ENCODE data around the gene DCST2. TPM values are rescaled to one million over a fixed set of nuclear protein-coding genes. Genes with fewer than 3 reads are reported as not detected.
"Not testable (repeated sequence)": the region's sequence is repeated elsewhere in the genome, so short reads cannot be mapped to it uniquely, and the experiment has no call there.

The DCST2 gene
- total and polyA plus RNA-seq, 7 donors: 0.04 to 0.56 (median 0.19) TPM; not detected in 2

DNA sequence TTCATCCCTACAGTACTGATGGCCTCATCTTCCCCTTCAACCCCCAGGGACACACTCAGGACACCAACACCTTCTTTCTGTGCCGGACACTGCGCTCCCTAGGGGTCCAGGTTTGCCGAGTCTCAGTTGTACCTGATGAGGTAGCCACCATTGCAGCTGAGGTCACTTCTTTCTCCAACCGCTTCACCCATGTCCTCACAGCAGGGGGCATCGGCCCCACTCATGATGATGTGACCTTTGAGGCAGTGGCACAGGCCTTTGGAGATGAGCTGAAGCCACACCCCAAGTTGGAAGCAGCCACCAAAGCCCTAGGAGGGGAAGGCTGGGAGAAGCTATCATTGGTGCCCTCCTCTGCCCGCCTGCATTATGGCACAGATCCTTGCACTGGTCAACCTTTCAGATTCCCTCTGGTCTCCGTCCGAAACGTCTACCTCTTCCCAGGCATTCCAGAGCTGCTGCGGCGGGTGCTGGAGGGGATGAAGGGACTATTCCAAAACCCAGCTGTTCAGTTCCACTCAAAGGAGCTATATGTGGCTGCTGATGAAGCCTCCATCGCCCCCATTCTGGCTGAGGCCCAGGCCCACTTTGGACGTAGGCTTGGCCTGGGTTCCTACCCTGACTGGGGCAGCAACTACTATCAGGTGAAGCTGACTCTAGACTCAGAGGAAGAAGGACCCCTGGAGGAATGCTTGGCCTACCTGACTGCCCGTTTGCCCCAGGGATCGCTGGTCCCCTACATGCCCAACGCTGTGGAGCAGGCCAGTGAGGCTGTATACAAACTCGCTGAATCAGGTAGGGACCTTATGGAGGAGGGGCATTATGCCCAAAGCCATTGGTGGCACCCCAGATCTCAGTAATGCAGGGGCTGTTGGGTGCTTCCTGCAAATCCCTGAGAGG, 45.3 kb downstream of the DCST2 start:
- Histone ChIP-seq H3K27ac (no peak overlapping the region), H3K4me1 (peaks cover 12% of the 10 kb centered on the region), H3K4me3 (no peak overlapping the region), H3K27me3 (ENCODE audit: insufficient read depth in 3 of 3, low read length in 2 of 3) (no peaks in the 10 kb centered on the region), H3K9me3 (no peaks in the 10 kb centered on the region), H3K36me3 (ENCODE audit: insufficient read depth in 1 of 2, low read depth in 1 of 2) (peaks cover 0 to 33% of the 10 kb centered on the region in 2 donors)
- intact Hi-C loops (cut with DNase I): no loop called here
- ATAC-seq (no peak), DNase-seq (peak in 1 of 2 donors; percentile 48)
- TF ChIP-seq CTCF (IDR thresholded peaks at IDR 0.05): no peak
- 81 to 84% (median 82%) methylated on average over 15 to 17 of the region's 17 CpGs for WGBS, 3 donors

- ATAC-seq (no peak), DNase-seq (peak in 1 of 2 donors; percentile 47)
- Histone ChIP-seq H3K4me3 (no peak overlapping the region), H3K36me3 (ENCODE audit: insufficient read depth in 1 of 2, low read depth in 1 of 2) (peaks cover 0 to 33% of the 10 kb centered on the region in 2 donors), H3K9me3 (no peaks in the 10 kb centered on the region), H3K27me3 (ENCODE audit: insufficient read depth in 3 of 3, low read length in 2 of 3) (no peaks in the 10 kb centered on the region), H3K4me1 (peaks cover 18% of the 10 kb centered on the region), H3K27ac (peak overlapping the region; percentile 36)
- WGBS, 3 donors: 62 to 68% (median 63%) methylated on average over 6 of the region's 6 CpGs
- intact Hi-C loops (cut with DNase I): no loop called here
- TF ChIP-seq CTCF (IDR thresholded peaks at IDR 0.05): no peak
Measured at GRCh38 chr1:154987326-154987725, 46.3 kb downstream of the DCST2 start.

GRCh38 chr1:154986736-154987135, 46.8 kb downstream of the DCST2 start:
- H3K4me3 ChIP-seq; H3K9me3 ChIP-seq; H3K27me3 ChIP-seq (ENCODE audit: insufficient read depth in 3 of 3, low read length in 2 of 3); H3K27ac ChIP-seq; intact Hi-C loops (cut with DNase I); ATAC-seq: not testable (repeated sequence)
- peaks cover 0 to 32% of the 10 kb centered on the region in 2 donors for H3K36me3 ChIP-seq (ENCODE audit: insufficient read depth in 1 of 2, low read depth in 1 of 2)
- DNase-seq: peak in 1 of 2 donors; percentile 2
- peaks cover 22% of the 10 kb centered on the region for H3K4me1 ChIP-seq
- WGBS, 3 donors: 89 to 94% (median 89%) methylated on average over 4 of the region's 4 CpGs

GRCh38 chr1:154983776-154984466, 49.7 kb downstream of the DCST2 start:
- Histone ChIP-seq H3K4me1 (peaks cover 22% of the 10 kb centered on the region), H3K36me3 (ENCODE audit: insufficient read depth in 1 of 2, low read depth in 1 of 2) (peaks cover 3 to 18% of the 10 kb centered on the region in 2 donors), H3K27ac (peak overlapping the region; percentile 75), H3K4me3 (peak overlapping the region; percentile 72), H3K27me3 (ENCODE audit: insufficient read depth in 3 of 3, low read length in 2 of 3) (no peaks in the 10 kb centered on the region), H3K9me3 (no peaks in the 10 kb centered on the region)
- TF ChIP-seq CTCF (IDR thresholded peaks at IDR 0.05): no peak
- no peak for ATAC-seq
- WGBS, 3 donors: 13 to 17% (median 16%) methylated on average over 16 to 17 of the region's 17 CpGs
- intact Hi-C loops (cut with DNase I): no loop called here
- peak; percentile 9 to 49 for DNase-seq

Data from psoas muscle (tissue), 8 donors.